ENCODE measurements around the gene BCL2A1. TPM values are rescaled to one million over a fixed set of nuclear protein-coding genes. Genes with fewer than 3 reads are reported as not detected.

BCL2A1 gene
- total and polyA plus RNA-seq, 10 of the 15 experiments (the other 5 are each of a cell fraction or from before 2014, with no cell fraction given), result 181 to 570 (median 321) TPM

- TF ChIP-seq, protein P1, sequence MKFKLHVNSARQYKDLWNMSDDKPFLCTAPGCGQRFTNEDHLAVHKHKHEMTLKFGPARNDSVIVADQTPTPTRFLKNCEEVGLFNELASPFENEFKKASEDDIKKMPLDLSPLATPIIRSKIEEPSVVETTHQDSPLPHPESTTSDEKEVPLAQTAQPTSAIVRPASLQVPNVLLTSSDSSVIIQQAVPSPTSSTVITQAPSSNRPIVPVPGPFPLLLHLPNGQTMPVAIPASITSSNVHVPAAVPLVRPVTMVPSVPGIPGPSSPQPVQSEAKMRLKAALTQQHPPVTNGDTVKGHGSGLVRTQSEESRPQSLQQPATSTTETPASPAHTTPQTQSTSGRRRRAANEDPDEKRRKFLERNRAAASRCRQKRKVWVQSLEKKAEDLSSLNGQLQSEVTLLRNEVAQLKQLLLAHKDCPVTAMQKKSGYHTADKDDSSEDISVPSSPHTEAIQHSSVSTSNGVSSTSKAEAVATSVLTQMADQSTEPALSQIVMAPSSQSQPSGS (IDR thresholded peaks at IDR 0.05; ENCODE audit: low read length), result peak; percentile 57; the same call in 1 of the 2 replicates
- 0 out of 2 replicates have a peak, but pooled peaks have one; percentile 46 for TF ChIP-seq IRF4 (IDR thresholded peaks at IDR 0.05; ENCODE audit: low read depth, low read length)
- peak; percentile 72 to 89 for TF ChIP-seq EP300 (IDR thresholded peaks at IDR 0.05; ENCODE audit: borderline replicate concordance in 1 of 2, control insufficient read depth in 1 of 2, low read depth in 2 of 2, low read length in 2 of 2)
- TF ChIP-seq MEF2B (IDR thresholded peaks at IDR 0.05; ENCODE audit: partially characterized antibody, poor library complexity, severe bottlenecking), result peak; percentile 55
- peak; percentile 90 for TF ChIP-seq MEF2A (IDR thresholded peaks at IDR 0.05; ENCODE audit: insufficient read depth, low read depth, low read length)
- peak; percentile 81 for TF ChIP-seq NBN (IDR thresholded peaks at IDR 0.05)
- no peak for TF ChIP-seq MLLT1 (IDR thresholded peaks at IDR 0.05)
- TF ChIP-seq NFIC (IDR thresholded peaks at IDR 0.05; ENCODE audit: low read depth, low read length), result peak; percentile 63; the same call in 1 of the 2 replicates
- peak; percentile 35; the same call in 1 of the 2 replicates for TF ChIP-seq IKZF1 (conservative IDR thresholded peaks at IDR 0.05)
- TF ChIP-seq CHD2 (IDR thresholded peaks at IDR 0.05; ENCODE audit: borderline replicate concordance, low read depth, low read length), result 0 out of 2 replicates have a peak, but pooled peaks have one; percentile 21
- TF ChIP-seq BCL11A (IDR thresholded peaks at IDR 0.05; ENCODE audit: low read depth, low read length), result peak; percentile 50; the same call in 1 of the 2 replicates
- peak; percentile 64; the same call in 1 of the 2 replicates for TF ChIP-seq ZNF24 (IDR thresholded peaks at IDR 0.05)
- peak; percentile 63 for TF ChIP-seq SKIL (IDR thresholded peaks at IDR 0.05; ENCODE audit: low read depth, poor library complexity, severe bottlenecking)
- TF ChIP-seq RB1 (IDR thresholded peaks at IDR 0.05; ENCODE audit: borderline replicate concordance), result no peak
These were observed 27.2 kb downstream of the BCL2A1 start (continued) for GRCh38 chr15:79943820-79944219.

Measured in GM12878 (cell line).